ENCODE results near the gene C4orf50.

The C4orf50 gene

DNA sequence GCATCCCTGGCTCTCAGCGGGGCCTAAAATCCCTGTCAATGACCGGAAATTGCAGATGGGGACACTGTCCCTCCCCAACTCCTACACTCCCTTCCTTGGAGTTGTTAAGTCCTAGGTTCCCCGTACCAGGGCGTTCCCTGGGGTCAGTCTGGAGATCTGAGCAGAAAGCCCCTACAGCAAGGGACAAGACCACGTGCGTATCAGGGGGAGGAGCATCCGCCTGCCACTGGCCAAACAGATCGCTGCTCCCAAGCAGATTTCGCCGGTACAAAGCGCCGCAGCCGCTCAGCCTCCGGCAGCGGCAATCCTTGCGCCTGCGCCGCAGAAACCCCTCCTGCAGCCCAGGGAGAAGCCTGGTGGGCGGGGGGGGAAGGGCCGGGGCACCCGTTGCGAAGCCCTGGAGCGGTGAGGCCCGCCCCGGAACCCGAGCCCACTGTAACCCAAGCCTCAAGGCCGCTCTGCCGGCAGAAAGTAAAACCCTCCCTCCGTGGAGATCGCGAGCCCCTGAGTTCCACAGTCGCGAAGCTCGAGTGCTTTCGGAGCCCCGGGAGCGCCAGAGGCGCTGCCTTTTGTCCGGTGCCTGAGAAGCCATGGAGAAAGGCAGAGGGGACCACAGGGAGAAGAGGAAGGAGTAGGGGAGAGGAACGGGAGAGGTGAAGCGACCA is 128.0 kb downstream of the C4orf50 start:
- DNase-seq (ENCODE audit: low read depth) = no peak

DNA sequence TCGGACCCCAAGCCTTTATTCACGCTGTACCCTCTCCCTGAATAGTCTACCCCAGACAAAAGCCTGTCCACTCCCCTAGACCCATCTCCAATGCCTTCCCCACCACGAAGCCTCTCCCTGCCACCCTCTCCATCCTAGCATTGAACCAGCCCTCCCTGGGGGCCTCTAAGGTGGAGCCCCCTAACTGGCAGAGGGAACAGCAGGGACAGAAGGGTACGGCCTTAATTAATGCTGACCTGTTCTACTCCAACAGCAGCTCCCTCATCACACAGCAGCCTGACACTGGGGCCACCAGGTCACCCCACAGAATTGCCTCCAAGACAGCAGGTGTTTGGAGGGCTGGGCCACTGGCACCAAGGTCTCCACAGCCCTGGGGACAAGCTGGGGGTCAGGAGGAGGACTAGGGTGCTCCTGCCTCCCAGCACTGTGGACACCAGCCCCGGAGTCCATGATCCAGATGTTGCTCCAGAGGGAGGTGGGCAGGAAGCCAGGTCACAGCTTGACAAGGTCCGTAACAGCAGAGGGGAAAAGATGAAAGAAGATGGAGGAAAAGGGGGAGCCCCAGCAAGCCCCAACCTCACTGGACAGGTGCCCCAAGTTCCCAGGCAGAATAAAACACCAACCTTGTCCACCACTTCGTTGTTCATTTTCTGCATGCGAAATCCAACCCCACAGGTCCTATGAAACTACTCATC is 129.1 kb downstream of the C4orf50 start:
- no peak for DNase-seq (ENCODE audit: low read depth)

DNA sequence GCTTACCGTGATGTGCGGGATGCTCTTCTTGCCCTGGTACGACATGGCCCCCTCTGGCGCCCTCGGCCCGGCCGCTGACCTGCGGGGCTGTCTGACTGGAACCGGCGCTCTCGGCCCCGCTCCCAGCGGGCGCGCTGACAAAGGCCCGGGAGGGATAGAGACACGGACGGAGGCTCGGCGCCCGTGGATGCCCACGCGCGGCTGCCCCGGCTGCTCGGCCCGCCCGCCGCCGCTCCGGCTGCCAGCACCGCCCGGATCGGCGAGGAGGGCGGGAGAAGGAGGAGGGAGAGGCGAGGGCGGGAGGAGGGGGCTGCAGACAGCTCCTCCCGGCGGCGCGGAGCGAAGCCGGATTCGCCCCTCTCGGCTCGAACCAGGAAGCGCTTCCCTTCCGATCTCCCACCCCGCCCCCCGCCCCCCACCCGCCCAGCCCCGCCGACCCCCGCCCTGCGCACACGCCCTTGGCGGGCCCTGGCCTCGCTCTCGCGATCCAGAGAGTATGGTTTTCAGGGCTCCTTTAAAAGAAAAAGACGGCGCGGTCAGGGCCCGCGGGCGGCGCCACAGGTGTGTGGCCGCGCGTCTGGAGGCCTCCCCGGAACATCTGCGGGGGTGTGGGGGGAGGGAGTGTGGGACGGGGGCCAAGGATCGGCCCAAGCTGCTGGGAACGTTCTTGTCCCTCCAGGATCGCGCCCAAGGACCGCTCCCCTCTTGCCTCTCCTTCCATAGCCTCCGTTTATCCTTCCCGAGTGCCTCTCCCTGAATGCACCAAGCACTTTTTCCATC is 129.8 kb downstream of the C4orf50 start:
- no peak for DNase-seq (ENCODE audit: low read depth)

DNA sequence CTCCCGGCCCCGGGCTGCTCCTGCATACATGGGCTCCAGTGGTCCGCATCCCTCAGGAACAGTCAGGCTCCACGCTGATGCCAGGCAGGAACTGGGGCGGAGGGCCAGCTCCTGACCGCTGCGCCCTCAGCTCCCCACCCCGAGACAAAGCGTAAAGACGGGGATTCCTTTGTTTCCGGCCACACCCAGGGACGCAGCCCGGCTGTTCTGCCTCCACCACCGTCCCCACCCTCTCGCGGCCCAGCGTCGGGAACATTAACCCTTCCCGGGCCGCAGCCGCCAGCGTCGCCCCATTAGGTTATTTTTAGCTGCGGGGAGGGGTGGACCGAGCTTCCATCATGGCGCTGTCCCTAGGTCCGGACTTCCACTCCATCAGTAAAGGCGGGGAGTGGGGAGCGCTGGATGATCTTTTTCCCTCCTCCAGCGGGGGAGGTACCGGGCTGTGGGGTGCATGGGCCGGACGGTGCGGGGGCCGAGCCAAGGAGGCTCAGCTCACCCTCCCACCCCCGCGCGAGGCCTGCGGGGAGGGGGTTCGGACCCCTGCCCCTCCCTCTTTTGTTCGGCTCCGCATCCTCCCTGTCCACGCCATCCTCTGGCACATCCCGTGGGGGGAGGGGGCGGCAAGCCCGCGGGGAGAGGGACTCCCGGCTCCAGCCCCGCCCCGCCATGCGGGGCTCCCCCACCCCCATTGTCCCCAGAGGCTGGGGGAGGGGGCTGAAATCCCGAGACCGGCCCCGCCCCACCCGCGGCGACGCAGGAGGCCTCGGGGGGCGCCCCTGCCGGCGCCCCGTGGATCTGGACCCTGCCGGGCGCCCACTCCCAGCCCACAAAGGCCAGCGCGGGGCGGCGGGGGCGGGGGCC is 130.6 kb downstream of the C4orf50 start:
- DNase-seq (ENCODE audit: low read depth) = no peak

DNA sequence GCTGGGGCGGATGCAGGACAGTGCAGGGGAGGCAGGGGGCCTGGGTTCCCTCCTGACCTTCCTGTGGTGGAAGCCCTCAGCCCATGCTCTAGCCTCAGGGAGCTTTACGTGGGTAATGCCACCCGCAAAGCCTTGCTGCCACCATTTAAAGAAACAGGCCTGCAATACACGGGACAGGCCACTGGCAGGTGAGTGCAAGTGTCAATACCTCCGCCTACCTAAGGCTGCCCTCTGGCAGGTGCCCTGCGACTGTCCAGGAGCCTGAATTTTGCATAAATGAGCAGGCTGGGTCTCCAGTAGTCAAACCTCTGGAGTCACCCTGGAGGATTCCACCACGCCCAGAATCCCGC is 131.2 kb downstream of the C4orf50 start:
- DNase-seq (ENCODE audit: low read depth) = no peak

DNA sequence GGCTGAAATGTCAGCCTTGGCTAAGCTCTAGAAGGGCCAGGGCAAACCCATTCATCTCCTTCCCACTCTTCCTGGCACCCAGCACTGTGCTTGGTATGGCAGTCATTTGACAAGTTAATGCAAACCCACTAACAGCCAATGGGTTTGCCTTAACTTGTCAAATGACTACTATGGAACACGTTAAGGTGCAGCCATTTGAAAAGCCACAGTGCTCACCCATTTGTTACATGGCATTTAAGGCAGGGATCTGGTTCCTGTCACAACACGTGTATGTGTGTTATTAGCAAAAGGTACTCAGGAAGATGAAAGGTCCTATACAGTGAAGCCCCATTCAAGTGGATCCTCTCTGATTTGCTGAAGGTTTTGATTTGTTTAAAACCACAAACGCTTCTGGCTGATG is 132.5 kb downstream of the C4orf50 start:
- DNase-seq (ENCODE audit: low read depth) = no peak

DNA sequence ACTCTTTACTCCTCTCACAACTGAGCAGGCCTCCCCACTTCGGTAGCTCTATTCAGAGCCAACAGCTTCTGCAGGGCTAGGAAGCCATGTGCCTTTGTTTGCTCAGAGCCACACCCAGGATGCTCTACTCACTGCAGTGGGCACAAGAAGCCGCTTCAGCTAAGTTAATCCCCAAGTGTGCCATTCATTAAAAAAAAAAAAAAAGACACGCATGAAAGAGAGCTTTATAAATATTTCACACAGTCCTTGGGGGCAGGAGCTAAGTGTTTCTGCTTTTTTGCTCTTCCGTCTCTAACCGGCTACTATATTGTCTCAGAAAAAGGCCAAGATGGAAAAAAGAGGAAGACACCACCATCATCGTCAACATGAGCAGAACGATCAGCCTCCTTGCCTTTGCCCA is 133.4 kb downstream of the C4orf50 start:
- DNase-seq (ENCODE audit: low read depth) = no peak

DNA sequence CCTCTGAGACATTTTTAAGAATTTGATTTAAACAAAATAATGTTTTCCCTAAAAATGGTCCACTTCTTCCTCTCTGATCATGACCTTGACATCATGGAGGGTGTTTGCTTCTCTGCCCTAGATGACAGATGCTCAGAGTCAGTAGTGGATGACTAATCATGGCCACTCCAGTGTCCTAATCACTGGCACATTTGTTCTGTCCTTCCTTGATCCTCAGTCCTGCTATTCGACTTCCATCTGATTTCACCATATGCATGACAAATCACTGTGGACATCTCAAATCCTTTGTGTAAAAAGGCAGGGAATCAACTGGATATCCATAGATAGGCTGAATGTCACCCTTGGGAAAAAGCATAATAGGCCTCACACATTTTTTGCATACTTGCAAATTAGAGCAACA is 134.3 kb downstream of the C4orf50 start:
- DNase-seq (ENCODE audit: low read depth) = no peak

DNA sequence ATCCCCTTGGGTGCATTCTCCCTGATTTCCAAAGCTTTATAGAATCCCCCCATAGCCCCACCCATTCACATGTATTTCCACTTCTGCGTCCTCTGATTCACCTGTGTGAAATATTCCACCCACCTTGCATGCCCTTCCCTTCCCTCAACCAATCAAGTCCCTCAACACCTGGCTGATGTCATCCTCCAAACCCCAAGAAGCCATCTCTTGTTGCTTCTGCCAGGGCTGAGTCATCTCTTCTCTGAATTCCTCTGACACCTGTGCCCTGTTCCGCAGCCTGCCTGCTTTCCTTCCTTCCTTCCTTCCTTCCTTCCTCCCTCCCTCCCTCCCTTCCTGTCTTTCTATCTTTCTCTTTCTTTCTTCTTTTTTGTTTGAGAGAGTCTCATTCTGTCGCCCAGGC is 135.3 kb downstream of the C4orf50 start:
- no peak for DNase-seq (ENCODE audit: low read depth)

DNA sequence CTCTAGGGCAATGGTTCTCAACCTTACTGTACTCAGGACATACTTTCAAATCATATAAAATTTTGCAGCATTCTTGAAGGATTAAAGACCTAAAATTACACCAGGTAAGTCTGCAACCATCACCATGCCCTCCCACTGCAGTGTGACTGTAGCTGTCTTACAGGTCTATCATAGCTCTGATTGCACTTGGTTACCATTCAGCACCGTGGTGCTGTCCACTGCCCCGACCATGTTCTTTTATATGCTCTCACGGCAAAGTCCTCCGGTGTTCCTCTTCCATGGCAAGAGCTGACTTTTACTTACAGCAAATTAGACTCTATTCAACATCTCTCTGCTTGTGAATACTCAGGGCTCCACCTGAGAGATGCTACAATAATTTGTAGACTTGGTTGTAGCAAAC is 136.9 kb downstream of the C4orf50 start:
- no peak for DNase-seq (ENCODE audit: low read depth)

DNA sequence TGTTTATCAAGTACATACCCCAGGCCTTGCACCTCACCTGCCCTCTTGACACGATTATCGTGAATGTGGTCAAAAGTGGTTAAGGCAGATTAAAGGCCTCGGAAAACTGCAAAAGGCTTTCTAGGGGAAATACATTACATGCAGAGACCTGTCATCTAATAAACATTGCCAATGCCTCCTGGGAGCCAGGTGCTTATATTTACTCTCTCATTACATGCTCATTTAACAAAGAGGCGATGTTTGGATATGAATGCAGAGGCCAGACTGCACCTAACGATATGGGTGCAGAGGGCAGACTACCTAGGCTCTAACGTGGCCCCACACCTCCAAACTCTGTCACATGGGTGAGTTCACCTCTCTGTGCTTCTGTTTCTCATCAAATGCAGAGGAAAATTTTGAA is 139.9 kb downstream of the C4orf50 start:
- DNase-seq (ENCODE audit: low read depth) = no peak

DNA sequence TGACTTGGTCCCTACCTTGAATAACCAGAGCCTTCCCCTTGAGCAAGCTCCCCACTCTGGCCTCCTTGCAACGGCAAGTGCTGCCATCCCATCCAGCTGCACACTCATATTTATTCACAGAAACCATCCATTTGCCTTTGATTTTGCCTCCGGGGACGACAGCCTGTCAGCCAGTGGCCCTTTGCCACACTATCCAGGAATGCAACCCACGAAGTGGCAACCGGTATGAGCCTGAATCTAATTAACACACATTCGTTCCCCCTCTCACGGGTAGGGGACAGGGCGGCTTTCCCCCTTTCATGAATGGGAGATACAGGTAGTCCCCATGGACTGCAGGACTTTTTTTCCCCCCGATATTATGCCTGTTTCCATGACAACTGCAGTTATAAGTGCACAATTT is 140.8 kb downstream of the C4orf50 start:
- no peak for DNase-seq (ENCODE audit: low read depth)

DNA sequence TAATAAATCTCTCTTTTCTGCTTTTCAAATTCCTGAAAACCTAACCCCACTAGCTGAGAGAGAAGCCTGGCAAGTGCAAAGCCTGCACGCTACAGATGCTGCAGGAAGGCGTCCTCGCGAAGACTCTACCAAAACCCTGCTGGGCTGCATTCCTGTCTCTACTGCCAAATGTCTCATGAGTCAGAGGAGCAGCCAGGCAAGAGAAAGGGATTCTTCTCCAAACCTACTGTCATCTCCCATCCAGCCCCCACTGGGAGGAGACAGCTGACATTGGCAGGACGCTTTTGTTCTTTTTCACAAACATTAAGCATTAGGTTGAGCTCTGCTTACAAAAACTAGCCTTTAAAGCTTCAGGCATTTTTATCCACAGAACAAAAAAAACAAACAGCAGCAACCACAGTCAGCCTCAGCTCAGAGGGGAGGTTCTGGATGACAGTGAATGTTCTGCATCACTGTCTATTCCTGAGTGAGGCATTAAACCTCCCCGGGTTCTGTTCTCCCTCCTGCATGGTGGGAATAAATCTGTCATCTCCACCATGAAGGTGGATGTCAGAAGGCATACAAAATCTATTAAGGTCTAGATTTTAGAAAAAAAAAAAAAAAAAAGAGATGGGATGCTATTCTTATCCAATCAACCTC is 143.3 kb downstream of the C4orf50 start:
- DNase-seq (ENCODE audit: low read depth) = no peak

DNA sequence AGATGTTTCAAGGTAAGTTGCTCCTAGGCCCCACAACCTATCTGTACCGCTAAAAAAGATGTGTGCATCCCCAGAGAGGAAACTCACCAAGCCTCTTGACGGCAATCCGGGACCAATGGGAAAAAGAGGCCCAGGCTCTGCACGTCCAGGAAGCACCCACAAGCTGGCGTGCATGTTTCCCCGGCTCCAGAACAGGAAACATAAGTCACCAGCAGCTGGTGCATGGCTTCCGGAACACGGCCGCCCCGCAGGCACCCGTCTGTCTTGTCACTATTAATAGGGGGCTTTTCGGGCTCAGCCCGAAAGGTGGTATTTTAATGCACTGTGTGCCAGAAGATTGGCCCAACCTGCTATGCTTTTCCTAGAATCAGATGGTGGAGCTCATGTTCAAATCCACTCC is 147.5 kb downstream of the C4orf50 start:
- no peak for DNase-seq (ENCODE audit: low read depth)

DNA sequence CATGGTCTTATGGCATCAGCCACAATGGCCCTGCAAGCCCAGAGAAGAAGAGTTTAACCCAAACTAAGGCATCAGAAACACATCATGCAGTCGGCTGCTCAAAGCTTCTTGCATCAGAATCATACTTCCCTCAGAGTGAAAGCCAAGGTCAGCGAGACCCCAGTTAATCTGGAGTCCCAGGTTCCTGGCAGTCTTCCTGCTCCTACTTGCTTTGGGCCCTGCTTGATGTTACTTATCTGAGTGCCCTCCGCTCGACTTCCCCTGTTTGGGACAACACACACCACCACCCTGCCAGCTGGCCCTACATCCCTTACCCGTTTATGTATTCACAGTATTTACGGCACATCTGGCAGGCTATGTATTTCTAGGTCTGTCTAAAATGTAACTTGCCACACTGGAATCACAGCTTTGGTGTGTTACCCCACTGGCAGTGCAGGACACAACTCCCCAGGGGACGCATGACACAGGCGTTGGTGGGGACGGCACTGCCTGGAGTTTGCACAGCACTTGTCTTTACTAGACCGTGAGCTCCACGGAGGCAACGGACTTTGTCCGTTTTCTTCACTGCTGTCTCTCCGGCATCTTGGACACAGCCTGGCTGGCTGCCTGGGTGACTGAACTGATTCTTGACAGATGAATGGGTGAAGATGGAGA is 148.1 kb downstream of the C4orf50 start:
- no peak for DNase-seq (ENCODE audit: low read depth)

DNA sequence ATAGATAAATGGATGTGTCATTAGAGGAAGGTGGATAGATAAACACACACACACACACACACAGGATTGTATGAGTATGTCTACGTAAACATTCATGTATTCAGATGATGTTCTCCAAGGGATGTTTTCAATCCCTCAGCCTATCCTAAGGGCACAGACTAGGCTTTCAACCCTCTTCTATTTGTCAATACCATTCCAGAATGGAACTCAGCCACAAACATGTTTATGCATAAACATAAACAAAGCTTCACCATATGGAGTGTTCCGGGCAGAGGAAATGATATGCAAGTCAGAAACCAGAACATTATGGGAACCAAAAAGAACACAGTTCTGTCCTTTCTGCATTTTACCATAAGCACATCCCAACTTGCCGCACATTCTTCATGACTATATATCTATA is 150.4 kb downstream of the C4orf50 start:
- no peak for DNase-seq (ENCODE audit: low read depth)

DNA sequence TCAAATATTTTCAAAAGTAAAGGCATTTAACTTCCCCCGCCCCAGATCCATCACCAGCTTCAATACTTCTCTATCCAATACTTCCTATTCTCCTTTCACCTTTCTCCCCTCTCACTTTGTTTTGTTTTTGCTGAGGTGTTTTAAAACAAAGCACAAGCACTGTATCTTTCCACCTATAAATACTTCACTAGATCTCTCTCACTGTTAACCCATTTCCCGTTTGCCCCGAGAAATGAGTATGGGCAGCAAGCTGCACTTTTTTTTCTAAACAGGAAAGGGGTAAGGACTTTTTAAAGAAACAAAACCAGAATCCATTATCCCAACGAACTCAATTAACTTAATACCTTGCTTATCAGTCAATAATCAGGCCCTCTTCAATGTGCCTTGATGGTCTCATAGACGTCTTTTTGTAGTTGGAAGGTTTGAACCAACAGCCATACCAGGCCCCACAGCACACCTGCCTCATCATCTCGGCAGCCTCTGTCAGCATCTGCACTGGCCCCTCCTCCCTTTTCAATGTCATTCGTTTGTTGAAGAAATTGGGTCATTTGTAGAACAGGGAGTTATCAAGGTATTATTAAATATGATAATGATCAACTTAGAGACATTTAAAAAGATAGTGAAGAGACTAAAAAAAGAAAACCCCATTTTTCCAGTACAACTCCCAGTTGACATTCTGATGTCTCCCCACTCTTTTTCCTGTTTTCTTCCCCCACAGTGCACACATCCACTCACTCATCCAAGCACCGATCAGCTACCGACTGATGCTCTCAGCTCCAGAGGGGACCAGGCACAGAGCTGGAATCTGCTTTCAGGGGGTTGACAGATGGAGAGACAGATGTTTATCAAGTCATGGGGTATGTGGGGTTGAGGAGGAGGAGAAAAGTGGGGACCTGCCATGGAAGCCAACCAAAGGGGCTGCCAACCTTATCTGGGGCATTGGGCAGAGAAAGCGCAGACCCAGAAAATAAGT is 151.1 kb downstream of the C4orf50 start:
- DNase-seq (ENCODE audit: low read depth) = no peak

DNA sequence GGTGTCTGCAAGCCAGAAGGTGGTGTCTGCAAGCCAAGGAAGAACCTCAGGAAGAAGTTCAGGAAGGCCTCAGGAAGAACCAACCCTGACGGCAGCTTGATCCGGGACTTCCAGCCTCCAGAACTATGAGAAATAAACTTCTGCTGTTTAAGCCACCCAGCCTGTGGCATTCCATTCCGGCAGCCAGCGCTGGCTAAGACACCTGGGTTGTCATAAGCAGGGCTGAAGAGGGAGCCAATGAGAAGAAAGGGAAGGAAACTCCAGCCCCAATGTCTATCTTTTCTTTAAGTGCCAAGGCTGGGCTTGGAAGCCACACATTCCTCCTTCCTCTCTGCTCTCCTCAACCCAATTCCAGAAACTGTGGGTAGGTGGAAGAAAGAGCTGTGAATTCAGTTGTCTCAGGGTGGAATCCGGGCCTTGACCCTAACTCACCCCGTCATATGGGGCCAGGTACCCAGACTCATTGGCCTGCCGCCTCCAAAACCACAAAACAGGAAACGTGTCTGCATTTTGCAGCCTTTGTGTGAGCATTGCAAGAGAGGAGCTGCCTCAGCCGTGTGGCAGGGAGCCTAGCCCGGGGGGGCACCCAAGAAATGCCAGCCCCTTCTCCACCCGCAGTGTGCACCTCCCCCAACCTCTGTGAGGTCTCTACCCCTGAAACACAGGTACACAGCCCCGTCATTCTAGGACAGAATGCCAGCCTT is 152.2 kb downstream of the C4orf50 start:
- DNase-seq (ENCODE audit: low read depth) = no peak

DNA sequence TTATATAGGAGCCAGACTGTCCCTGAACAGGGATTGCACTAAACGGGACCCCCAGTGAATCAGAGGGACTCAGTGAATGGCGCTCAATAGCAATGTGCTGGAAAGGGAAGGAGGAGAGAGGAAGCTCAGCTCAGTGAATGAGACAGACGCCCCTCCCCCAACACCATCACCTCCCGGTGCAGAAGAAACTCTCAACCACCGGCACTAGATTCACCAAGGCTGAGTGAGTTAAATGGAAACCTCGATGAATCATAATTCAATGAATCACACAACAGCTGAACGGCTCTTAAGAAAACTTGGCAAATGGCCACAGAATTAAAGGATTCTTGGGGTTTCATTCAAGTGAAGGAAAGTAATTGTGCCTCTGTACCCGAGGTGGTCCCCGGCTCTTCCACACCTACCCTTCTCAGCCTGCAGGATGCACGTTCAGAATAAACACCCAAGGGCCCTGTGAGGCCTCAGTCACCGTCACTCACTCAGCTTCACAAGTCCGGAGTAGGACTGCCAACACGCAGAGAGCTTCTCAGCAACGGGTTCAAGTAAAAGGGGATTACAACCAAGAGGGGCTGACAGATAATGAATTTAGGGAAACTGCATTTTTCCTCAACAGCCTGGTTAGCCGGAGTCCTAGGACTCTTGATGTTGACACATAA is 154.6 kb downstream of the C4orf50 start:
- no peak for DNase-seq (ENCODE audit: low read depth)

All from activated T-cell treated with anti-CD3 and anti-CD28 coated beads for 1 hour (primary cell).